Neural progenitor cell (in vitro differentiated cells): Measurements from ENCODE around the gene RAB11FIP5.

Experiments used
- CTCF ChIP-seq: fragments of 200-600 bp; sonication (generic); IDR thresholded peaks from 2 replicates; pipeline ENCODE4 v1.5.1; 2017; ENCODE audit warnings: antibody characterized with exemption, mild to moderate bottlenecking
- EZH2phosphoT487 ChIP-seq: fragments of 200-600 bp; sonication (generic); IDR thresholded peaks from 2 replicates; pipeline ENCODE4 v1.6.1; 2017; ENCODE audit warnings: antibody characterized with exemption

GRCh38 chr2:73084971-73085370, 27.8 kb downstream of the RAB11FIP5 start:
- TF ChIP-seq EZH2phosphoT487 (no peak), CTCF (no peak)
